Pulmonary artery endothelial cell (primary cell): ENCODE results near the gene FOXI2. TPM values are rescaled to one million over a fixed set of nuclear protein-coding genes. Genes with fewer than 3 reads are reported as not detected.

ENCODE experiments used
- DNase-seq: peaks from one replicate; pipeline ENCODE4 v3.0.0-alpha.2; 2011; ENCODE audit warnings: low read depth, low spot score
- total RNA-seq: library from RNA; depleted of rRNA; stranded (reverse); fragments of >200 nt; gene quantifications from 2 replicates; pipeline ENCODE4 v1.2.3, GENCODE V29; 2014

The FOXI2 gene
- total RNA-seq: not detected in 2 replicates

GRCh38 chr10:127736915-127737562 lies at the start of gene FOXI2:
Gene FOXI2 (plus strand): TSS chr10:127737185. CDS start chr10:127737274, 89 bp downstream.
- DNase-seq: no peak

- no peak for DNase-seq
Measured at GRCh38 chr10:127687548-127687947, 49.4 kb upstream of the FOXI2 start.

- DNase-seq: no peak
Measured at GRCh38 chr10:127690176-127690835, 46.7 kb upstream of the FOXI2 start.

- no peak for DNase-seq
Measured at GRCh38 chr10:127694580-127695193, 42.3 kb upstream of the FOXI2 start.

- no peak for DNase-seq
Measured at GRCh38 chr10:127695431-127695830, 41.6 kb upstream of the FOXI2 start.

- DNase-seq: no peak
Measured at GRCh38 chr10:127698886-127699285, 38.1 kb upstream of the FOXI2 start.

GRCh38 chr10:127699311-127699710 lies 37.7 kb upstream of the FOXI2 start:
- DNase-seq: no peak

- no peak for DNase-seq
Measured at GRCh38 chr10:127702271-127702670, 34.7 kb upstream of the FOXI2 start.

GRCh38 chr10:127715249-127715648 lies 21.7 kb upstream of the FOXI2 start:
- no peak for DNase-seq

GRCh38 chr10:127715782-127716378 lies 21.1 kb upstream of the FOXI2 start:
- no peak for DNase-seq

- DNase-seq: no peak
Measured at GRCh38 chr10:127720142-127720541, 16.8 kb upstream of the FOXI2 start.

- DNase-seq: no peak
Measured at GRCh38 chr10:127720903-127721302, 16.1 kb upstream of the FOXI2 start.

GRCh38 chr10:127734753-127735152 lies 2.2 kb upstream of the FOXI2 start:
- no peak for DNase-seq

GRCh38 chr10:127735156-127735555 lies 1.8 kb upstream of the FOXI2 start:
- DNase-seq: no peak

GRCh38 chr10:127735723-127736221 lies 1.2 kb upstream of the FOXI2 start:
- DNase-seq: no peak

- no peak for DNase-seq
Measured at GRCh38 chr10:127736222-127736914, 617 bp upstream of the FOXI2 start.

GRCh38 chr10:127737563-127738511 lies 852 bp downstream of the FOXI2 start:
- no peak for DNase-seq

GRCh38 chr10:127738512-127739424 lies 1.8 kb downstream of the FOXI2 start:
- DNase-seq: no peak

GRCh38 chr10:127739908-127740307 lies 2.9 kb downstream of the FOXI2 start:
- no peak for DNase-seq
